GM18517 (cell line): ENCODE measurements around the gene PRR22.
"Not testable (repeated sequence)": the region's sequence is repeated elsewhere in the genome, so short reads cannot be mapped to it uniquely, and the experiment has no call there.

Experiments
- ATAC-seq: cut with Tn5 transposase; IDR thresholded peaks from one replicate; pipeline ENCODE4 v1.9.1; 2021; ENCODE audit warnings: mild to moderate bottlenecking, moderate library complexity; ENCODE audit not compliant: unreplicated experiment

PRR22 gene

GRCh38 chr19:5792224-5792623, 7.7 kb upstream of the PRR22 start:
- no peak for ATAC-seq

GRCh38 chr19:5790559-5791520, 6.3 kb upstream of the PRR22 start, which contains the start of gene DUS3L:
DUS3L (minus strand) TSS chr19:5791163; CDS start chr19:5791141, 22 bp downstream.
- ATAC-seq: peak; percentile 87

- no peak for ATAC-seq
Observed at GRCh38 chr19:5789886-5790558, 5.5 kb upstream of the PRR22 start.

- no peak for ATAC-seq
Observed at GRCh38 chr19:5789351-5789761, 4.8 kb upstream of the PRR22 start.

- ATAC-seq: no peak
Observed at GRCh38 chr19:5788422-5788821, 3.9 kb upstream of the PRR22 start.

- ATAC-seq: no peak
Observed at GRCh38 chr19:5787409-5788182, 3.0 kb upstream of the PRR22 start.

DNA sequence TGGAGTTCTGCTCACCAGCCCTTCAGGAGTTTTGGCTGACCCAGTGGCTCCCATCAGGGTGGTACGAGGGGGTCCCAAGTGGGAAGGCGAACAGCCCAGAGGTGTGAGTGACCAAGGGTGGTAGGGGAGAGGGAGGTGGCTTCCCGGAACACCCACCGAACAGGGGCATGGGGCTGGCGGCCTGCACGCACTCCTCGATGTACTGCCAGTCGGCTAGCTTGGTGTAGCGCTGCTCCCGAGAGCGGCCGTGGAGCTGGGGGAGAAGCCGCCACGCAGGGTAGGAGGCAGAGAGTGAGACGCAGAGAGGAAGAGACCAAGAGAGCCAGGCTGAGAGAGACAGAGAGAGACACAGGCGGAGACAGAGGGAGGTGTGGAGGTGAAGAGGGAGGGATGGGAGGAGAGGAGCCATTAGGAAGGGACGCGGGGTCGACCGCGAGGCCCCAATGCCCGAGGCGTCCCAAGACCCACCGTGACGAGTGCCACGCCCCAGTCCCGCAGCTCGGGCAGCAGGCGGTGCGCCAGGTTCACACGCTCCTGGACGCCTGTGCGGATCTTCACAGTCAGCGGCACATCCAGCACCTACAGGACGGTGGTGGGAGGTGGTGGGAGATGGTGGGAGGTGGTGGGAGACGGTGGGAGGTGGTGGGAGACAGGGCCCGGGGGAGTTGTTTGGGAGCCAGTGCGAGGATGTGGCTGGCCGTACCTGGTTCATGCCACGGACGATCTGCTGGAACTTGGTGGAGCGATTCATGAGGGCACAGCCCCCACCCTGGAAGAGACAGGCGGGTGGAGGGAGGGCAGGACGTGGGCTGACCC, 2.3 kb upstream of the PRR22 start:
- ATAC-seq: no peak

GRCh38 chr19:5785423-5785822, 877 bp upstream of the PRR22 start:
- no peak for ATAC-seq

GRCh38 chr19:5782945-5783919, 1.3 kb downstream of the PRR22 start:
- ATAC-seq: no peak

DNA sequence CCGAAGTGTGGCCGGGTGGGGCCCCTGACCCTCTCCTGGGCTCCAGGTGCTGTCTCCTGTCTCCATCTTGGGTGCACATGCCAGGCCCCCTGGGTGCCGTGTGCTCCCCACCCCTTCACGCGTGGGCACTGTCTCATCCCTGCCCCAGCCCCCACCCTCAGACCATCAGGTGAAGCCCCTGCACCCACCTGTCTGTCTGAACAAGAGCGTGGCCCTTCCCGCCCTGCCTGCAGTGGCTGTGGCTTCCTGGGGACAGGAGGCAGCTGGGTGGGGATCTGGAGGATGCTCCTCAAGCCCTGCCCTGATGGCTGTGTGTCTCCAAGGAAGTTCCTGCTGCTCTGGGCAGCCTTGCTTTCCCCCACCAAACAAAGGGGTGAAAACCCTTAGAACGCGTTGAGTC, 2.2 kb downstream of the PRR22 start:
- no peak for ATAC-seq

DNA sequence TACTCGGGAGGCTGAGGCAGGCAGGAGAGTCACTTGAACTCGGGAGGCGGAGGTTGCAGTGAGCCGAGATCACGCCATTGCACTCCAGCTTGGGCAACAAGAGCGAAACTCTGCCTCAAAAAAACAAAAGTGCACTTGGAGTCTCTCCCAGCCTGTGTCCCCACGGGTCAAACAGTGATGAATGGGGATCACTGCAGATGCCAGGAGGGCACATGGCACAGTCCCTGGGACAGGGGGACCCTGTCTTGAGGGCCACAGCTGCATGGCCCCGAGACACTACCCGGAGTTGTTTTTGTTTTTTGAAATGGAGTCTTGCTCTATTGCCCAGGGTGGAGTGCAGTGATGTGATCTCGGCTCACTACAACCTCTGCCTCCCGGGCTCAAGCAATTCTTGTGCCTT, 3.6 kb downstream of the PRR22 start:
- not testable (repeated sequence) for ATAC-seq

DNA sequence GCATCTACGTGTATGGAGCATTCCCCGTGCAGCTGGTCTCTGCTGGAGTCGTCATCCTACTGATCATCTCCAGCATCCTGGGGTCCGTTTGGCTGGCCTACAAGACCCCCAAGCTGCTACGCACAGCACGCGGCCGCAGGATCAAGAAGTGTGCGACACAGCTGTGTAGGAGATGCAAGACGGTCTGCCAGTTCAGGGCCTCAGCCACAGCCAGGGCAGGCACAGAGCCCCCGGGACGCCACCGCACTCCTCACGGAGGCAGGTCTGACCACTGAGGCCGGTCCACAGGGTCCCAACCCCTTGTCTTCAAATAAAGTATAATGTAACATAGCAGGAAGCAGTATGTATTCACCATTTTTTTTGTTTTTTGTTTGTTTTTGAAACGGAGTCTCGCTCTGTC, 6.1 kb downstream of the PRR22 start:
- no peak for ATAC-seq

DNA sequence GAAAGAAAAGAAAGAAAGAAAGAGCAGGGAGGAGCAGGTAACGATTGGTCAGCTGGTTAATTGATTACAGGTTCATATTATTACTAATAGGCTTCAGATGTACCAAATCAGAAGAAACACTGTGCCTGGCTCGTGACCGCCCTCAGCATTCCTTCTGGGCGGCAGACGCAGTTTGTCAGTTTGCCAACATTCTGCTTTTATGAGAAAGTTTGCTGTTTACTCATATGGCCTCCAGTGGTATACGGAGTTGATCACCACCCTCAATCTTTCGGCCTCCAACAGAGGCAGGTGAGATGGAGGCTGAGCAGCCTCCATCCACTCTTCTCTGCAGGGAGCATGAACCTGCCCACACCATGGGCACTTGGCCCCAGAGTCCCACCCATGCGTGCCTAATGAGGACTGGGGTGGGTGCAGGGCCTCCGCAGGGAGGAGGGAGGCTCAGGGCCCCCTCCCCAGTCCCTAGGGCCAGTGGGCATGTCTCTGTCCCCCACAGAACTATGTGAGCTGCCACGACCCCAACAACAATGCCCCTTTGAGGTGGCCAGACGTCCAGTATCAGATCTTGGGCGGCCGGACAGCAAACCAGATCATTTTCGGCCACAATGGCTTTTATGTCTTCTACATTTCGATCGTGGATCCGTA, 8.8 kb downstream of the PRR22 start:
- ATAC-seq: no peak

- ATAC-seq: no peak
Observed at GRCh38 chr19:5774921-5775320, 9.6 kb downstream of the PRR22 start.

DNA sequence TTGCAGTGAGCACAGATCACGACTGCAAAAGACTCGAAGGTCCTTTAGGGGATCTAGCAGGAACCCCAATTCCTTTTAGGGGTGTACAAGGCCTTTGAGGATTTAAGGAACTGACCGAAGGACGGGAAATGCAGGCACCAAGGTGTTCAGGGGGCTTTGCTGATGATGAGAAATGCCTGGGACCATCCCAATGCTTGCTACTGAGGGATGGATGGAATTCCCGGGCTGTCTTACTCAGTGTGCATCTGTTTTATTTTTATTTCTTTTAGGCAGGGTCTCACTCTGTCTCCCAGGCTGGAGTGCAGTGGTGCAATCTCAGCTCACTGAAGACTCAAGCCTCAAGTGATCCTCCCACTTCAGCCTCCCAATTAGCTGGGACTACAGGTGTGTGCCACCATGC, 11.3 kb downstream of the PRR22 start:
- ATAC-seq: no peak

DNA sequence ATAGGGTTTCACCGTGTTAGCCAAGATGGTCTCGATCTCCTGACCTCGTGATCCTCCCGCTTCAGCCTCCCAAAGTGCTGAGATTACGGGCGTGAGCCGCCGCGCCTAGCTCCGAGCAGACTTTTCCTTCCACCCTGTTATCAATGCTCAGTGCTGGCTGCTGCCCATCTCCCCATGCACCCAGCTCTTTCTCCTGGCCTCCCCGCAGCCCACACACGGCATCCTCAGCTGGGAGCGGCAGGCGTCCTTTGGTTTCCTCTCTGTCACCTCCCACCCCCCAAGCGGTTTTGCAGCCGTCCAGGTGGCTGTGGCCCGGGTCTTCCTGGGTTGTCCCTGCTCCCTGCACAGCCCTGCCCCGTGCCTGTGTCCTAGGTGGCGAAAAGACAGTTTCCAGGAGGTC, 12.1 kb downstream of the PRR22 start:
- ATAC-seq: no peak

DNA sequence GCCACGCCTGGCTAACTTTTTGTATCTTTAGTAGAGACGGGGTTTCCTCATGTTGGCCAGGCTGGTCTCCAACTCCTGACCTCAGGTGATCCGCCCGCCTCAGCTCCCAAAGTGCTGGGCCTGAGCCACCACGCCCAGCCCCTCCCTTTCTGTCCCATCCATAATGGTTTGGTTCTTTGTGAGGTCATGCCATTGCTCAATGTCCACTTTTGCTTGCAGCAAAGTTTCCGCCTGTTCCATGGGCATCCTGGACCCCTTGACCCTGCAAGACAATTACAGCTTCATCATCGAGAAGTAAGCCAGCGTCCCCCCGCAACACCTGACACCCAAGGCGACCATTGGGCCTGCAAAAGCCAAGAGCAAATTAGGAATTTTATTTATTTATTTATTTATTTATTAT, 16.6 kb downstream of the PRR22 start:
- ATAC-seq: no peak

DNA sequence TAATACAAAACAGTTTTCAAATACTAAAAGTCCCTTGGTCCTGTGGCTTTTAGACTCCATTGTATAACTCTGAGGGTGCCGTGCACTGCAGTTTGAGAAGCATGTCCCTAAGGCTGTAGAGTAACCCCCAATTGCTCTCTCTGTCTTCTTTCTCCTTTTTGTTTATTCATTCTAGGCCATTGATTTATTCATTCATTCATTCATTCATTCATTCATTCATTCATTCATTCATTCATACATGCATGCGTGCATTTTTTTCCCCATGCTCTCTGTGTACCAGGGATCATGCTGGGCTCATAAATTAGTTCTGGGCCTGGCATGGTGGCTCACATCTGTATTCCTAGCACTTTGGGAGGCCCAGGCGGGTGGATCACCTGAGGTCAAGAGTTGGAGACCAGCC, 19.3 kb downstream of the PRR22 start:
- no peak for ATAC-seq
